NCI-H82 (cell line): Measurements from ENCODE around the gene DNAJB1.
A peak's percentile ranks its signal among the peaks of the same experiment; 100 is the strongest.

Source experiments
- DNase-seq: peaks from one replicate; lab custom pipeline; 2025; lab: John Stamatoyannopoulos, UW

DNAJB1 gene

GRCh38 chr19:14473073-14473977 lies 44.9 kb downstream of the DNAJB1 start:
- no peak for DNase-seq

DNA sequence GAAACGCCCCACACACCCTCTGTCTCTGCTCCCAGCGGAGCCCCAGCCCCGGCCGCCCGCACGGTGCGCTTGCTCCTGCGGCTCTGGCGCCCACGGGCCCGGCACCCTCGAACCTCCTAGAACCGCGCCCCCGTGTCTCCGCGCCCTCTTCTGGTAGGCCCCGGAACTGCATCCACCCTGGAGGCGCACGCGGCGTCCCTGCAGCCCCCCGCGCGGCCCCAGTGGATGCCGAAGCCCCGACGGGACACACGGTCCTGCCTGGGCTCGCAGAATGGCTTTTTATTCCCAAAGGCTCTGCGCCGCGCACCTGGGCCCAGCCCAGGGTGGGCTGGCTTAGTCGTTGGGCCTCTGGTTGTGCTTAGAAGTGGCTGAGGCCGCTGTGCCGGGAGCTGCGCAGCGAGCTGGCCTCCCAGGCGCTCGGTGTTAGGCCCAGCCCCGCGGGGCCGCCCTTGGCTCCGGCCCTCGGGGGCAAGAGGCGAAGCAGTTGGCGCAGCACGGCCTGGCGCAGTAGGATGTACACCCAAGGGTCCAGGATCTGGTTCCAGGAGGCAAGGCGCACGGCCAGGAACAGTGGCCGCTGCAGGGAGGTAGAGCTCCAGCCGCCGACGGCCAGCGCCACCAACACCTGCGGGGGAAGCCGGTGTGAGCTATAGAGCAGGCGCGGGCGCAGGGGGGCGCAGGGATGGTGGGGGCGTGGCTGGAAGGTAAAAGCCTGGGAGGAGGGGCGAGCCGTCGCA lies 45.8 kb downstream of the DNAJB1 start:
- peak; percentile 84 for DNase-seq

DNA sequence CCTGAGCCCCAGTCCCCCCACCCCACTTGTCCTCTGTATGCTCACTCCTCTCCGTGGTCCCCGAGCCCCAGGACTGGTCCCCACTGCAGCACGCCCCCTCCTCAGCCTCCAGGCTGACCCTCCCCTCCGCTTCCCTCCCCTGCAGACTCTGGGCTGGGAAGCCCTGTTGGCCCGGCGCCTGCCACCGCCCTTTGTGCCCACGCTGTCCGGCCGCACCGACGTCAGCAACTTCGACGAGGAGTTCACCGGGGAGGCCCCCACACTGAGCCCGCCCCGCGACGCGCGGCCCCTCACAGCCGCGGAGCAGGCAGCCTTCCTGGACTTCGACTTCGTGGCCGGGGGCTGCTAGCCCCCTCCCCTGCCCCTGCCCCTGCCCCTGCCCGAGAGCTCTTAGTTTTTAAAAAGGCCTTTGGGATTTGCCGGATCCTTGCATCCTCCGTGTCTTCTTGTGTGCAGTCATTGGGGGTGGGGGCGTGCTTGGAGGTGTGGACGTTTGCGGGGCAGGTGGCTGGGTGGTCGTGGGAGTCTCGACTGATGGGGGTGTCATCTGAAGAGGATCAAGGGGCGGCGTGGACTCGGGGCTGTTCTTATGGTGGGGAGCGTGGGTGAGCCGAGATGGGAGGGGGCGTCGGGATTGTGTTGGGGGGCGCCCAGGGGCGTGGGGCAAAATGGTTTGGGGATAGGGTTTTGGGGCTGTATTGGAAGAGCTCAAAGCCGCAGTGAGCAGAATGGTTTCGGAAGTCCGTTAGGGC lies 46.6 kb downstream of the DNAJB1 start:
- DNase-seq = no peak

- no peak for DNase-seq
These were observed 47.9 kb downstream of the DNAJB1 start for GRCh38 chr19:14470031-14470876.

DNA sequence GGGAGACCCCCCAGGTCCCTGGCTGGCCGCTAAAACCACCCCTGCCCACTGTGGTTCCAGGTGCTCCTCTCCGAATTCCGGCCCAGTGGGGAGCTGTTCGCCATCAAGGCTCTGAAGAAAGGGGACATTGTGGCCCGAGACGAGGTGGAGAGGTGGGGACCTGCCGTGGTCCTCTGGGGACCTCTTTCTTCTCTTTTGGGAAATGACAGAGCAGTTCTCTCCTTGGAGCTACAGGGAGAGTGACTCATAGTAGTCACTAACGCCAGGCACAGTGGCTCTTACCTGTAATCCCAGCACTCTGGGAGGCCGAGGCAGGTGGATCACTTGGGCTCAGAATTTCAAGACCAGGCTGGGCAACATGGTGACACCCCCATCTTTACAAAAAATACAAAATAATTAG lies 50.4 kb downstream of the DNAJB1 start:
- no peak for DNase-seq

- no peak for DNase-seq
These were observed 50.8 kb downstream of the DNAJB1 start for GRCh38 chr19:14467391-14467790.
